ENCODE measurements around the gene FMNL1. TPM values are rescaled to one million over a fixed set of nuclear protein-coding genes. Genes with fewer than 3 reads are reported as not detected.

The FMNL1 gene
- total RNA-seq, 3 donors from 2014 or later = 141 to 190 (median 158) TPM

DNA sequence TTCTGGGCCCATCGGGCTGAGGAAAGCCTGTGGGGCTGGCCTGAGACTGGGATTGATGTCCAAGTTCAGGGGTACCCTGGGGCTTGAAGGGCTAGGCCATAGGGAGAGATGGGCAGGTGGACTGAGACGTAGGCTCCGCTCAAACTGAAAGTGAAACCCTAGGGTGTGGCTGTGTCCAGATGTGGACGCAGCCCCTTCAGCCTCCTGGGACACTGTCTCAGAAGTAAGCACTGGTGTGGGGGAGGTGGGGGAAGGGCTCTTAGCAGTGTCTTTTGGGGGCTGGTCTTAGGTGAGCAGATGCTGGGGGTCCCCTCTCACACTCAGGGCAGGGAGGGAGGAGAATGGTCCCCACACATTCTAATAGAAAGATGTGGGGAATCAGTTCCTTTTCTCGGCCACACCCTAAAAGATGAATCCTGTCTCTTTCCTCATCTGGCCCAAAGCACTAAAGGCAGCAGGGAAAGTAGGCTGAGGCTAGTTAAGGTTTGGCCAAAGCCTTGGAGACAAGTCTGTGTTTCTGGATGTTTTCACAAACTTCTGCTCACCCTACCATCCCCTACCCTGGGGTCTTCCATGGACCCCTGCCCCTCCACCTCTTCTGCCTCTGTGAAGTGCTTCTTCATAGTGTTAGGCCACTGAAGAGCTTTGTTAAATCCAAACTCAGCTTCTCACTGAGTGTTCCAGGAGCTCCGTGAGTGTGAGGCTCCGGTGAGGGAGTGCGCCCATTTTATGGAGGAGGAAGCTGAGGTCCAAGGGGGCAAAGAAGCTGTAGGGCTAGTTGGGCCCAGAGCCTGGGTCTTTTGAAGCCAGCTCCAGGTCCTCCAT is 5.6 kb downstream of the FMNL1 start:
- DNase-seq = no peak
- H3K4me1 Mint-ChIP-seq (ENCODE audit: low read depth) = peaks cover 85% of the 10 kb centered on the region
- peaks cover 3% of the 10 kb centered on the region for H3K36me3 Mint-ChIP-seq (ENCODE audit: insufficient read depth)
- ATAC-seq = no peak
- no peaks in the 10 kb centered on the region for H3K9me3 Mint-ChIP-seq
- H3K27me3 Mint-ChIP-seq (ENCODE audit: low read depth) = no peaks in the 10 kb centered on the region
- peak overlapping the region; percentile 96 for H3K4me3 Mint-ChIP-seq

DNA sequence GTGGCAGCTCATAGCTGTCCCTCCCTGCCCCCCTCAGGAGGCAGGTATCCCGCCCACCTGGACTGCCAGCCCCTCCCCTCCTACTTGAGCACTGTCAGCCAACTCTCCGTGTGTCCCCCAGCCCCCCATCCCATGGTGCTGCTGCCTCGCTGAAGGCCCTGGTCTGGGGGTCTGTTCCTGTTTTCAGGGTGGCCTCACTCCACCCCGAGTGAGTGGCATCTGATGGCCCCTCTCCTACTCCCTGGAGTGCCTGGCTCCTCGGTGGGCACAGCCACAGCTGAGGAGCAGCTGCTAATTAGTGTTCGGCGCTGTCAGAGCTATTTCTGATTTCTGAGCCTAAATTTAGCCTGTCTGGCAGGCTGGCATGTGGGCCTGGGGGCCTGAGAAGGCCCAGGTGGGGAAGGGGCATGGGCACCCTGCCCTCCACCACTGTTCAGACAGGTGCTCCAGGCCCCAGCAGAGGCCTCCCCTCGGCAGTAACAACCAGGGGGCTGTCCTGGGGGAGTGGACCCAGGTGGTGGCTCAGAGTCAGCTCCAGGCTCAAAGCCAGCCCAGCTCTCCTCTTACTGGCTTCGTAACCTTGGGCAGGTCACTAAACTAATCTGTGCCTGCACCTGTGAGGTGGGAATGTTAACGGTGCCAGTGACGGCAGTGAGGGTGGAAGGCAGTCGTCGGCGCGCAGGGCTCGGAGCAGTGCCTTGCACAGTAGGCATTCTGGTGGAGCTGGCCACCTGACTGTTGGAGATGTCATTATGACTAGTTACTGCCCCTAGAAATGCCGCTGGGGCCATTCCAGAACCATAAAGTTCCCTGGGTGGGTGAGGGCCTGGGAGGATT is 6.5 kb downstream of the FMNL1 start:
- Mint-ChIP-seq H3K9me3 (no peaks in the 10 kb centered on the region), H3K27me3 (ENCODE audit: low read depth) (no peaks in the 10 kb centered on the region), H3K4me1 (ENCODE audit: low read depth) (peaks cover 93% of the 10 kb centered on the region), H3K4me3 (peak overlapping the region; percentile 96), H3K36me3 (ENCODE audit: insufficient read depth) (peaks cover 8% of the 10 kb centered on the region)
- peak; percentile 44 for DNase-seq
- ATAC-seq = no peak

DNA sequence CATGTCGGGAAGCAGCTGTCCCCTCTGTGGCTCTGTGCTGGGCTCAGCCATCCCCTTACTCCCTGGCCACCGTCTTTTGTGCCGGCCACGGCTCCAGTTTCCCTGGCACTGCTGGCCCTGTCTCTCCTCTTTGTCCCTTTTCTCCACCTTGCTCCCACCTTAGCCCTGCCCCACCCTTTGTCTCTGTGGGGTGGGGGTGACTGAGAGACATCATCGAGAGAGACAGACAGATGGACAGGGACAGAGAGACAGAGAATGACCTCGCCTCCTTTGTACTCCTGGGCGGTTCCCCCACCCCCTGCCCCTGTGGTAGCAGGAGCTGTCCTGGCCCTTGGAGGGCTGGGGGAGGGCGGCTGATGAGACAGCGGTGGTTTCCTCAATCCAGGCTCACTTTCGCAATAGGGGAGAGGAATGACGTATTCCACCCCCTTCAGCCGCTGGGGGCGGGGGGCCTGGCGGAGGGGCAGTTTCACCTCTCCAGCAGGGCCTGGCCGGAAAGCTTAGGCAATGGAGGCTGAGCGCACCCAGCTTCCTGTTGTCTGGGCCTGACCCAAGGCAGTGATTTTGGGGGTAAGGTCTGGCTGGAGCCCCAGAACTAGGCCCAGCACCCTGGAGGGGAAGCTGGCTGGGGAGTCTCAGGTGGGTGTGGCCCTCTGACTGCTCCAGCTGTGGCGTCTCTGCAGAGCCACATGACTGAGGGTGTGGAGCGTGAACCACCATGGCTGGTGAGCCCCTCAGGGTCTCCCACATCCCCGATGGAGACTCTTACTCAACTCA is 7.3 kb downstream of the FMNL1 start:
- peak; percentile 56 to 58 for ATAC-seq
- H3K9me3 Mint-ChIP-seq = no peaks in the 10 kb centered on the region
- H3K4me1 Mint-ChIP-seq (ENCODE audit: low read depth) = peaks cover 95% of the 10 kb centered on the region
- H3K27me3 Mint-ChIP-seq (ENCODE audit: low read depth) = no peaks in the 10 kb centered on the region
- peak overlapping the region; percentile 96 for H3K4me3 Mint-ChIP-seq
- peaks cover 12% of the 10 kb centered on the region for H3K36me3 Mint-ChIP-seq (ENCODE audit: insufficient read depth)
- DNase-seq = peak; percentile 77

DNA sequence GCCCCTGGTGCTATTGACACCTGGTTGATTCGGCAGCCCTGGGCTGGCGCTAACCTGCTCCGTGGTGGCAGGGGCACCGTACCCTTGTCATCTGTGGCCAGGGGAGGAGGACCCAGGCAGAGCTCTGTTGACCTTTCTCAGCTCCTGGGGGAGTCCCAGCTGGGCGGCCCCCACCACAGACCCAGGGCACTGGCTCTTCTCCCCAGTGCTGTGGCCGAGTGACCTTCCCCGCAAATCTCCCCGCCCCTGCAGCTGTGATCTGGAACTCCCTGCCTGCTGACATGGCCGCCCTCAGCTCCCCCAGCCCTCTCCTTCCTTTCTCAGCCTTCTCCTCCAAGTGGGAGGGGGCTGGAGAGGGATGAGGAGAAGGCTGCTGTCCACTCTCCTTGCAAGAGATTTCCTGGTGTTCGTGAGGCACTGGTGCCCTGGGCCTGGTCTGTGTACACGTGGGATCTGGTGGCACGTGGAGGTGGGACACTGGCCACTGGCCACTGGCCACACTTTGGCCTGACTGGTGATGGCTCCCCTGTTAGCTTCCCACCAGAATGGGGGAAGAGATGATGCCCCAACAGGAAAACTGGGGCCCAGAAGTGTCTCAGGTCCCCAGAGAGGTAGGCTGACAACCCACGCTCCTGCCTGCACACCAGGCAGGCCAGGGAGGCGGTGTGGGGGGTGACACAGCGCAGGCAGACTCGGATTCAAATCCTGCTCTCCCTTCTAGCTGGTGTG is 8.2 kb downstream of the FMNL1 start:
- Mint-ChIP-seq H3K9me3 (no peaks in the 10 kb centered on the region), H3K27me3 (ENCODE audit: low read depth) (no peaks in the 10 kb centered on the region), H3K36me3 (ENCODE audit: insufficient read depth) (peaks cover 12% of the 10 kb centered on the region), H3K4me1 (ENCODE audit: low read depth) (peaks cover 93% of the 10 kb centered on the region), H3K4me3 (peak overlapping the region; percentile 96)
- peak; percentile 49 for DNase-seq
- ATAC-seq = no peak

DNA sequence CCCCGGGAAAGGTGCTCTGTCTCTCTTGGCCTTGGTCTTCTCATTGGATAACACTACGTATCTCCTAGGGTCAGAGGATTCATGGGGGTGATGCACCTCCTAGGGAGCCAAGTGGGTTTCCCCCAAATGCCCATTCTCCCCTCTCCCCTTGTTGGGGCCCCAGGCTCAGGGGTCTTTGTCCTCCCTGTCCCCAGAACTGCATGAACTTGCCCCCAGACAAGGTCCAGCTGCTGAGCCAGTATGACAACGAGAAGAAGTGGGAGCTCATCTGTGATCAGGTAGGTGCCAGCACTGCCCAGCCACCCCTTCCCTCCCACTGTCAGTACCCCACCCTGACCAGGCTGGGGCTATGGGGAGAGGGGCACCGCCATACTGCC is 8.7 kb downstream of the FMNL1 start:
- DNase-seq = no peak
- H3K9me3 Mint-ChIP-seq = no peaks in the 10 kb centered on the region
- H3K4me1 Mint-ChIP-seq (ENCODE audit: low read depth) = peaks cover 93% of the 10 kb centered on the region

DNA sequence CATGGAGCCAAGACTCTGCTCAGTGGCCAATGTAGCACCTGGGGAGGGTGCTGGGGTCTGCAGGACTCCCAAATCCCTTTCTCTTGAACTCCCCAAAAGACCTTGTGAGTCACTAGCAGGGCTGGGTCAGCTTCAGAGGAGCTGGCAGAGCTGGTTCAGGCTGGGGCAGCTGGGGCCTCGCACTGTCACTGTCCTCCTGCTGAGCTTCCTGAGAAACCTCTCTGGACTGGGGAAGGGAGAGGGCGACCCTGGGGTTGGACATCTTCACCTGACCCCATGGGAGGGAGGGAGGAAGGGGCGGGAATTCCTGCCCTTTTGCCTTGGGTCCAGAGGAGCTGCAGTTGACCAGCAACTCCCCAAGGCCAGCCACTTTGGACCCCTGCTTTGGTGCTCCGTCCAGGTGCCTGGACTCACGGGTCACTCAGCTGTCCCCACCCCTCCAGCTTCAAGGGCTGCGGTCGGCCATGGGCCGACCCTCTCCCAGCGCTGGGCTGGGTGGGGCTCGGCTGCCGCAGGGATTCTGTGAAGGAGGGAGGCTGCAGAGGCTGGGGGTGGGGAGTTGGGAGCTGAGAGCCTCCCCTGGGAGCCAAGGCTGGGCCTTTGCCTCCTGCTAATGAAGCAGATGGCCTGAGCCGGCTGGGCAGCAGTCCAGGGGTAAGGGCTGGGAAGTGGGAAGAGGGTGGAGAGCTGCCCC is 9.2 kb downstream of the FMNL1 start:
- Mint-ChIP-seq H3K9me3 (no peaks in the 10 kb centered on the region), H3K4me3 (peak overlapping the region; percentile 96), H3K36me3 (ENCODE audit: insufficient read depth) (peaks cover 12% of the 10 kb centered on the region), H3K4me1 (ENCODE audit: low read depth) (peaks cover 93% of the 10 kb centered on the region), H3K27me3 (ENCODE audit: low read depth) (no peaks in the 10 kb centered on the region)
- DNase-seq = no peak
- ATAC-seq = no peak

More for the DNA sequence above, 8.7 kb downstream of the FMNL1 start:
- H3K36me3 Mint-ChIP-seq (ENCODE audit: insufficient read depth) = peaks cover 12% of the 10 kb centered on the region
- ATAC-seq = no peak
- H3K27me3 Mint-ChIP-seq (ENCODE audit: low read depth) = no peaks in the 10 kb centered on the region
- peak overlapping the region; percentile 96 for H3K4me3 Mint-ChIP-seq

DNA sequence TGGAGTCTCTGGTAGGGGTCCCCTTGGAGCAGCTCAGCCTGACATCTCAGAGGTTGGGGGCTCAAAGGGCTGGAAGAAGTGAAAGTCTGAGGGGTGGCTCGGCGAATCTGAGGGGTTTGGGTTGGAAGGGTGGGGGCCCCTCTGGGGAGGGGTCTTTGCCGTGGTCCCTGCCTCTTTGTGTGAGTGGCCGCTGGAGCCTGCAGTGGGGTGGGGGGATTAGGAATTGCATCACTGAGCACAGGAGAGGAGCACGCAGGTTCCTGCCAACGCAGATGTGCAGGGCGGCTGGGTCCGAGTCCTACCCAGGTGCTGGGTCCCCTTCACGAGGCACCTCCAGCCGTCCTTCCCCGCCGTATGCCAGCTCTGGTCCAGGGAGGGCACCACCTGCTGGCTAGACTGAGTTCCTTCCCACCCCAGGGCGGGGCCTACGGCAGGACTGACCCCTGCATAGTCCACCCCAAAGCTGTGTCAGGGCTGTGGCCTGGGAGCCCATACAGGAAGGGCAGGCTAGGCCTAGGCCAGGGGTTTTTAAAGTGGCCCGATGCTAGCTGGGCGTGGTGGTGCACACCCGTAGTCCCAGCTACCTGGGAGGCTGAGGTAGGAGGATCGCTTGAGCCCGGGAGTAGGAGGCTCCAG is 9.9 kb downstream of the FMNL1 start:
- peaks cover 12% of the 10 kb centered on the region for H3K36me3 Mint-ChIP-seq (ENCODE audit: insufficient read depth)
- H3K4me3 Mint-ChIP-seq = no peak overlapping the region
- no peaks in the 10 kb centered on the region for H3K9me3 Mint-ChIP-seq
- no peak for DNase-seq
- no peaks in the 10 kb centered on the region for H3K27me3 Mint-ChIP-seq (ENCODE audit: low read depth)
- no peak for ATAC-seq
- H3K4me1 Mint-ChIP-seq (ENCODE audit: low read depth) = peaks cover 86% of the 10 kb centered on the region

DNA sequence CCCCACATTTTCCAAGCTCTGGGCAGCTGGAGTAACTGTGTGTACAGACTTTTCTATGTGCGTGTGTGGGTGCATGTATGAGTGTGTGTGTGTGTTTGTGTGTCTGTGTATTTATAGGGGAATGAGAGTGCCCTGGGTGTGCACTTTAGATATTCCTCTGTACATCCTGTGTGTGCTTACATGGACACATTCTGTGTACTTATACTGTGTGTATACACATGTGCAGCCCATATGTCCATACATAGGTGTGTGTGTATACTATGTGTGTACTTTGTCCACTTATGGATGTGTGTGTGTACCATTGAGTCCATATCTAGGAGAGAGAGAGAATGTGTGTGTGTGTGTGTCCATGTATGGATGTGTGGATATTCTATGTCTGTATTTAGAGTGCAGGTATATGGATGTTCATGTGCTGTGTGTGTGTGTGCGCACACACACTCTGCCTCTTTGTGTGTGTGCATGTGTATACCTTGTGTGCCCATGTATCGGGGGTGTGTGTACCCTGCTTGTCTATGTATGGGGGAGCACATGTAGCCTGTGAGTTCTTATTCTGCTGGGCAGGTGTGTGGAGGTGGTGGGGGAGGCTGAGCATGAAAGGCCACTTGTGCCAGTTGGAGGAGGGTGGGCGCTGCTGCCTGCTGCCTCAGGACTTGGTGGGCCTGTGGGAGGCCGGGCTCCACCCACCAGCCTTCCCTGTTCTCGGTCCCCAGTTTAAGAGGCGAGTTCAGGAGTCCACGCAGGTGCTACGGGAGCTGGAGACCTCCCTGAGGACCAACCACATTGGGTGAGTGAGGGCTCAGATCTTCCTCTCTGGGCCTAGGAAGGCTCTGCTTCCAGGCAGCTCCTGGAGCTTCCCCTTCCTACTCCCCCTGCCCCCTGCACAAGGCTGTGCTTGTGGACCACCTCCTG is 11.1 kb downstream of the FMNL1 start:
- ATAC-seq (no peak), DNase-seq (no peak)
- no peak overlapping the region for H3K4me3 Mint-ChIP-seq
- no peaks in the 10 kb centered on the region for H3K9me3 Mint-ChIP-seq
- H3K4me1 Mint-ChIP-seq (ENCODE audit: low read depth) = peaks cover 77% of the 10 kb centered on the region
- peaks cover 20% of the 10 kb centered on the region for H3K36me3 Mint-ChIP-seq (ENCODE audit: insufficient read depth)
- no peaks in the 10 kb centered on the region for H3K27me3 Mint-ChIP-seq (ENCODE audit: low read depth)

DNA sequence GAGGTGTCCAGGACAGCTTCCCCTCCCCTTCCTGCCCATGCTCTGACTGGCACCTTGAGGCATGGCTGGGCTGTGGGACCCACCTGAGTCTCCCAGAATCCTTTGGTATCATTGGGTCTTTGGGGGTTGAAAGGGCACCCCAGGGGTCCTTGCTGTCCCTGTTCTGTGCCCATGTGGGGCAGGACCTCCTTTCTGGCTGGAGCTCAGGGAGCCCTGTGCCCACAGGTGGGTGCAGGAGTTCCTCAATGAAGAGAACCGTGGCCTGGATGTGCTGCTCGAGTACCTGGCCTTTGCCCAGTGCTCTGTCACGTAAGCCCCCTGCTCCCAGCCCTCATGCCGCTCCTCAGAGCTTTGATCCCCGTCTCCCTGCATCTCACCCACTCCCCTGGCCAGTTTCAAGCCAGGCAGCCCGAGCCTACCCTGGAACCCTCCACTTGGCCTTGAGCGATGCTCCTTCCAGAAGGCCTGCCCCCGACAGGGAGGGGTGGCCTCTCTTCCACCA is 11.8 kb downstream of the FMNL1 start:
- DNase-seq (no peak), ATAC-seq (no peak)
- H3K9me3 Mint-ChIP-seq = no peaks in the 10 kb centered on the region
- H3K36me3 Mint-ChIP-seq (ENCODE audit: insufficient read depth) = peaks cover 26% of the 10 kb centered on the region
- H3K4me3 Mint-ChIP-seq = no peak overlapping the region
- peaks cover 74% of the 10 kb centered on the region for H3K4me1 Mint-ChIP-seq (ENCODE audit: low read depth)
- H3K27me3 Mint-ChIP-seq (ENCODE audit: low read depth) = no peaks in the 10 kb centered on the region

DNA sequence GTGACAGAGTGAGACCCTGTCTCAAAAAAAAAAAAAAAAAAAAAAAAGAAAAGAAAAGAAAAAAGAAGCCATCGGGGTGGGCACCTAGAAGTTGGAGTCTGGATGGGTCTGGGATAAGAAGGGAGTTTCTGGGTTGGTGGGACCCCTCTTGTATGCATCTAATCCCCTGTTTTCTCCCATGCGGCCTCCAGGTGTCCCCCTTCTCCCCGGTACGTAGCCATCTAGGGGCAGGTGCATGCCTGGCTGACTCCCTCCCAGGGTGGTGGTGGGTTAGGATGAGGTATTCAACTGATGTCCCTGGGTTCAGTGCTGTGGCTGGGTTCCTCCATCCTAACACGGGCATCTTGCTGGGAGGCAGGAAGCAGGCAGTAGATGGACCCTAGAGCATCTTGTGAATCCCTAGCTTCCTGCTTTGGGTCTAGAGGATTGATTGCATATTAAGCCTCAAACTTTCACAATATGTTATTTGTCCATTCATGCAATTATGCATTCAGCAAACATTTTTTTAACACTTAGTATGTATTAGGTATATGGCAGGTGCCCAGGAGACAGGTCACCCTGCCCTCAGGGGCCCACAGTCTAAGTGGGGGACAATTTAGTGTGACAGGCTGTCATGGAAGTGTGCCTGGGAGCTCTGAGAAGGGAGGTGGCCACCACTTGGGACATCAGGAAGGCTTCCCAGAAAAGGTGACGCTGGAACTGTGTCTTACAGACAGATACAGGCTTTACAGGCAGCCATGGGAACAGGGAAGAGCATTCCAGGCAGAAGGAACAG is 13.1 kb downstream of the FMNL1 start:
- Mint-ChIP-seq H3K36me3 (ENCODE audit: insufficient read depth) (peaks cover 38% of the 10 kb centered on the region), H3K27me3 (ENCODE audit: low read depth) (no peaks in the 10 kb centered on the region), H3K4me3 (no peak overlapping the region), H3K4me1 (ENCODE audit: low read depth) (peaks cover 60% of the 10 kb centered on the region), H3K9me3 (no peaks in the 10 kb centered on the region)
- ATAC-seq (peak; percentile 54 to 59), DNase-seq (peak; percentile 56)

DNA sequence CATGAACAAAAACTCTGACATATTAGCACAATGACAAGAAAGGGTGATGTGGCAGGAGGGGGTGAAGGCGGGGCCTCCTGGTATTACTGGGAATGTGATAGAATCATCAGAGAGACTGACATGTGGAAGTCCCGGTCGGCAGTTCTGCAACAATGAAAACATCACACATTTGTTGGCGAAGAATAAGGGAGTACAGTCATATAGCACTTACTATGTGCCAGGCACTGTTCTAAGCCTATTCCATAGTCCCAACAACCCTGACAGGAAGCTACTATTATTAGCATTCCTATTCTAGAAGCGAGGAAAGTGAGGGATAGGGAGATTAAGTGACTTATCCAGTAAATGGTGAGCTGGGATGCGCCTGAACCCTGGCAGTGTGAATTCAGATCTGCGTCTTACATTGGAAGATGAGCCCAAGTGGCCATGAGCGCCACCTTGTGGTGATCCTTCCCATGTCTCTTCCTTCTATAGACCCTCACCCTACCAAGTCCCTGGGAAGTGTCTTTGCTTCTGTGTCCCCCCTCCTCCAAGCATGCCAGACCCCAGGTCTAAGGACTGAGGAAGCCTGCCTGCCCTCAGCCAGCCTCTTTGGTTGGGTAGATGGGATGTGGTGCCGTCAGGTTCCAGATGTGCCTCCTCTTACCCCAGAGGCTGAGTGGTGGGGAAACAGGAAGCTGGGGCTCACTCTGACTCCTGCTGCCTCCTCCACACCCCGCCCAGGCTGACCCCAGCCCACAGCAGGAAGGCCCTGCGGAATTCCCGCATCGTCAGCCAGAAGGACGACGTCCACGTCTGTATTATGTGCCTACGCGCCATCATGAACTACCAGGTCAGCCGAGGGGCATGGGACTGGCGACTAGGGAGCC is 14.0 kb downstream of the FMNL1 start:
- ATAC-seq = peak; percentile 62 to 76
- peak; percentile 81 for DNase-seq
- Mint-ChIP-seq H3K36me3 (ENCODE audit: insufficient read depth) (peaks cover 41% of the 10 kb centered on the region), H3K4me1 (ENCODE audit: low read depth) (peaks cover 52% of the 10 kb centered on the region), H3K4me3 (no peak overlapping the region), H3K9me3 (no peaks in the 10 kb centered on the region), H3K27me3 (ENCODE audit: low read depth) (no peaks in the 10 kb centered on the region)
